Colonic mucosa (tissue), 4 donors: Measurements from ENCODE around the gene LGI4. TPM values are rescaled to one million over a fixed set of nuclear protein-coding genes. Genes with fewer than 3 reads are reported as not detected.

Experiments used
- DNase-seq: peaks from one replicate; pipeline ENCODE4 v3.0.0-alpha.2; 2020
- H3K27ac ChIP-seq: fragments of 200-600 bp; one replicate; pipeline ENCODE4 v1.8.0; 2021
- H3K27me3 ChIP-seq: fragments of 200-600 bp; one replicate; pipeline ENCODE4 v1.8.0; 2021
- H3K36me3 ChIP-seq: fragments of 200-600 bp; one replicate; pipeline ENCODE4 v1.8.0; 2021
- H3K4me1 ChIP-seq: fragments of 200-600 bp; one replicate; pipeline ENCODE4 v1.8.0; 2021; ENCODE audit warnings: mild to moderate bottlenecking
- H3K4me3 ChIP-seq: fragments of 200-600 bp; one replicate; pipeline ENCODE4 v1.8.0; 2021
- H3K9ac ChIP-seq, 2 donors: one replicate each; pipeline ENCODE4 v1.7.0; 2013; ENCODE audit warnings: control low read depth in 2 of 2, low read depth in 2 of 2, low read length in 2 of 2
- H3K9me3 ChIP-seq: fragments of 200-600 bp; one replicate; pipeline ENCODE4 v1.8.0; 2021
- intact Hi-C: fragments of 100-400 bp; cut with DNase I; formaldehyde crosslinking; loops from one replicate; pipeline ENCODE4 v1.14.1; 2022
- total RNA-seq, 2 donors: library from RNA; stranded (reverse); fragmentation: NEBNext Ultra II Directional in 1 of 2; extraction: Animal tissue kit (Norgen Biotek cat#: 25700) in 1 of 2; gene quantifications; one replicate each; pipeline ENCODE4 v1.2.1, GENCODE V29; 2021
- TF ChIP-seq, protein P1 (sequence below): fragments of 200-600 bp; IDR thresholded peaks from one replicate; pipeline ENCODE4 v1.8.0; 2022; ENCODE audit warnings: antibody characterized with exemption, mild to moderate bottlenecking
- donor health status: healthy.
- donor health status: DM: no; HTN: no; CAD: no.
- donor health status: DM: no; HTN: no; CAD: no.

The LGI4 gene
- total RNA-seq, 2 donors from 2014 or later: 5.8 to 10.2 TPM

- no peak for DNase-seq
- Histone ChIP-seq H3K27ac (no peak overlapping the region), H3K9me3 (no peaks in the 10 kb centered on the region), H3K36me3 (no peaks in the 10 kb centered on the region), H3K27me3 (no peaks in the 10 kb centered on the region), H3K9ac (no peak overlapping the region), H3K4me3 (no peak overlapping the region), H3K4me1 (no peaks in the 10 kb centered on the region)
- TF ChIP-seq, protein P1, sequence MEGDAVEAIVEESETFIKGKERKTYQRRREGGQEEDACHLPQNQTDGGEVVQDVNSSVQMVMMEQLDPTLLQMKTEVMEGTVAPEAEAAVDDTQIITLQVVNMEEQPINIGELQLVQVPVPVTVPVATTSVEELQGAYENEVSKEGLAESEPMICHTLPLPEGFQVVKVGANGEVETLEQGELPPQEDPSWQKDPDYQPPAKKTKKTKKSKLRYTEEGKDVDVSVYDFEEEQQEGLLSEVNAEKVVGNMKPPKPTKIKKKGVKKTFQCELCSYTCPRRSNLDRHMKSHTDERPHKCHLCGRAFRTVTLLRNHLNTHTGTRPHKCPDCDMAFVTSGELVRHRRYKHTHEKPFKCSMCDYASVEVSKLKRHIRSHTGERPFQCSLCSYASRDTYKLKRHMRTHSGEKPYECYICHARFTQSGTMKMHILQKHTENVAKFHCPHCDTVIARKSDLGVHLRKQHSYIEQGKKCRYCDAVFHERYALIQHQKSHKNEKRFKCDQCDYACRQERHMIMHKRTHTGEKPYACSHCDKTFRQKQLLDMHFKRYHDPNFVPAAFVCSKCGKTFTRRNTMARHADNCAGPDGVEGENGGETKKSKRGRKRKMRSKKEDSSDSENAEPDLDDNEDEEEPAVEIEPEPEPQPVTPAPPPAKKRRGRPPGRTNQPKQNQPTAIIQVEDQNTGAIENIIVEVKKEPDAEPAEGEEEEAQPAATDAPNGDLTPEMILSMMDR: no peak
- intact Hi-C loops: no loop called here
Observed at GRCh38 chr19:35177377-35178274, 42.8 kb upstream of the LGI4 start.

- Histone ChIP-seq H3K9ac (no peak overlapping the region), H3K27me3 (no peaks in the 10 kb centered on the region), H3K9me3 (no peaks in the 10 kb centered on the region), H3K36me3 (no peaks in the 10 kb centered on the region), H3K4me3 (no peak overlapping the region), H3K4me1 (no peaks in the 10 kb centered on the region), H3K27ac (no peak overlapping the region)
- TF ChIP-seq, protein P1: no peak
- no peak for DNase-seq
- intact Hi-C loops: no loop called here
Observed at GRCh38 chr19:35176181-35176570, 41.3 kb upstream of the LGI4 start.

- Histone ChIP-seq H3K27ac (no peak overlapping the region), H3K4me1 (no peaks in the 10 kb centered on the region), H3K36me3 (no peaks in the 10 kb centered on the region), H3K4me3 (no peak overlapping the region), H3K9me3 (no peaks in the 10 kb centered on the region), H3K9ac (no peak overlapping the region), H3K27me3 (no peaks in the 10 kb centered on the region)
- no peak for DNase-seq
- TF ChIP-seq, protein P1: no peak
- intact Hi-C loops: no loop called here
Observed at GRCh38 chr19:35174226-35174625, 39.4 kb upstream of the LGI4 start.

DNA sequence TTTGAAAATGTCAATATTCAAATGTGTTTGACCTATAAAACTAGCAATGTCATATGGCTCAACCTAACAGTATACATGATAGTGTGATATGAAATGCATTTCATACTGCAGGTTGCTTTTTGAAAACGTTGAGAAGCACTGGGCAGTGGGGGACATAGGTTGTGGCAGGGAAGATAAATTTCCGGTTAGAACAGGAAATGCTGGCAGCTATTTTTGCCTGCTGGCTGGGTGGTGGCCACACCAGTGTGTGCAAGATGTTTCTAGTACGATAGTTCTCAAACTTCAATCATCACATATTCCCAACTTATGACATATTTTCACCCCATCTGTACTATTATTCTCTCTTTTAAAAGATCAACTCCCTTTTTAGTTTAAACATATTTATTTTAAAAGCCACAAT is 36.9 kb upstream of the LGI4 start:
- intact Hi-C loops: no loop called here
- Histone ChIP-seq H3K27ac (no peak overlapping the region), H3K27me3 (no peaks in the 10 kb centered on the region), H3K9me3 (no peaks in the 10 kb centered on the region), H3K4me3 (no peak overlapping the region), H3K4me1 (no peaks in the 10 kb centered on the region), H3K36me3 (no peaks in the 10 kb centered on the region), H3K9ac (no peak overlapping the region)
- no peak for DNase-seq
- TF ChIP-seq, protein P1: no peak

GRCh38 chr19:35170359-35171061 is 35.7 kb upstream of the LGI4 start:
- Histone ChIP-seq H3K36me3 (no peaks in the 10 kb centered on the region), H3K9ac (no peak overlapping the region), H3K4me1 (no peaks in the 10 kb centered on the region), H3K4me3 (no peak overlapping the region), H3K27me3 (no peaks in the 10 kb centered on the region), H3K9me3 (no peaks in the 10 kb centered on the region), H3K27ac (no peak overlapping the region)
- intact Hi-C loops: no loop called here
- DNase-seq: no peak
- TF ChIP-seq, protein P1: no peak
